ENCODE results near the gene TRAK1. TPM values are rescaled to one million over a fixed set of nuclear protein-coding genes. Genes with fewer than 3 reads are reported as not detected.

Gene TRAK1
- total RNA-seq, 4 donors from 2014 or later, result 14.3 to 37.5 (median 21.4) TPM

GRCh38 chr3:42225486-42226363 is 134.6 kb downstream of the TRAK1 start:
- H3K4me3 ChIP-seq, result no peak overlapping the region
- H3K27ac ChIP-seq, result peak overlapping the region in 1 of 2 donors; percentile 26
- H3K9me3 ChIP-seq, result no peaks in the 10 kb centered on the region
- DNase-seq, result no peak
- no peaks in the 10 kb centered on the region for H3K36me3 ChIP-seq
- intact Hi-C loops (cut with DNase I; ENCODE audit: low total_unique reads), result no loop called here
- TF ChIP-seq POLR2A (IDR thresholded peaks at IDR 0.05), result no peak
- TF ChIP-seq CTCF (IDR thresholded peaks at IDR 0.05), result no peak
- H3K4me1 ChIP-seq, result no peaks in the 10 kb centered on the region
- H3K27me3 ChIP-seq, result no peaks in the 10 kb centered on the region

DNA sequence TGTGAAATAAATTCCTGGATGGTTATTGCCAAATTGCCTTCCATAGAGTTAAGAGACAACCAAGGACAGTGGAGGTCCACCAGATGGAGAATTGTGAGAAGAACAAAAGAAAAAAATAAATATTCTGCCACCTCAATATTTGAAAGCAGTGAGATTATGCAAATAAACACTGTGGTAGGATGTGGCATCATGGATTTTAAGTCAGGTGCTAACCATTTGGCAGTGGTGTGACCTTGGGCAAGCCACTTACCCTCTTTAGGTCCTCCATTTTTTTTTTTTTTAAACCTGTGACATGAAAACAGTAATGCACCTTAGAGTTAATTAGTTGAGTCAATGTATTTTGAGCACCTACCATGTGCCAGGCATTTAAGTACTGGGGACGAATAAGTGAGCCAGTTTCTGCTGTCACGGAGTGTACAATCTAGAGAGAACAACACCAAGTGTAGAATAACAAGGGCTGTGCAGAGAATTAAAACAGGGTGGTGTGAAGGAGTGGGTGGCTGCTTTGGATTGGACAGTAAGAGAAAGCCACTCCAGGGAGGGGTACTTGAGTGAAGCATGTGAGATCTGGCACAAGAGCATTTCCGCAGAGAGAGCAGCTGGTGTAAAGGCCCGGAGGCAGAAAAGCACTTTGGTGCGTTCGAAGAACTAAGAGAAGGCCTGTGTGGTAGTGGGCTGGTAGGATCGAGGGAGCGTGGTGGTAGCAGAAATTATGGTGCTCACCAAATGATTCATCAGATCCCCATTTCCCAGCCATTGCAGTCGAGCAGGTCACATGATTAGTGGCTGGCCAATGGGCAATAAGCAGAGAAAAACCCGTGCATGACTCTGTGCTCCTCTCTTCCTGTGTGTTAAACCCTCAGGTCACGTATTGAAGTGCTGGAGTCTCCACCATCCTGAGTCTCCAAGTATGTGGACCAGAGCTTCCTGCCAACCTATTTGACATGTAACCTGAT is 135.6 kb downstream of the TRAK1 start:
- Histone ChIP-seq H3K4me3 (no peak overlapping the region), H3K4me1 (no peaks in the 10 kb centered on the region), H3K27me3 (no peaks in the 10 kb centered on the region), H3K9me3 (no peaks in the 10 kb centered on the region), H3K27ac (no peak overlapping the region), H3K36me3 (no peaks in the 10 kb centered on the region)
- DNase-seq, result no peak
- TF ChIP-seq CTCF (IDR thresholded peaks at IDR 0.05), result no peak
- no peak for TF ChIP-seq POLR2A (IDR thresholded peaks at IDR 0.05)
- intact Hi-C loops (cut with DNase I; ENCODE audit: low total_unique reads), result no loop called here

GRCh38 chr3:42228796-42229195 is 137.6 kb downstream of the TRAK1 start:
- no peak for TF ChIP-seq CTCF (IDR thresholded peaks at IDR 0.05)
- no peak for TF ChIP-seq POLR2A (IDR thresholded peaks at IDR 0.05)
- intact Hi-C loops (cut with DNase I; ENCODE audit: low total_unique reads), result no loop called here
- Histone ChIP-seq H3K36me3 (no peaks in the 10 kb centered on the region), H3K9me3 (no peaks in the 10 kb centered on the region), H3K4me3 (no peak overlapping the region), H3K27me3 (no peaks in the 10 kb centered on the region), H3K4me1 (no peaks in the 10 kb centered on the region), H3K27ac (no peak overlapping the region)
- no peak for DNase-seq

DNA sequence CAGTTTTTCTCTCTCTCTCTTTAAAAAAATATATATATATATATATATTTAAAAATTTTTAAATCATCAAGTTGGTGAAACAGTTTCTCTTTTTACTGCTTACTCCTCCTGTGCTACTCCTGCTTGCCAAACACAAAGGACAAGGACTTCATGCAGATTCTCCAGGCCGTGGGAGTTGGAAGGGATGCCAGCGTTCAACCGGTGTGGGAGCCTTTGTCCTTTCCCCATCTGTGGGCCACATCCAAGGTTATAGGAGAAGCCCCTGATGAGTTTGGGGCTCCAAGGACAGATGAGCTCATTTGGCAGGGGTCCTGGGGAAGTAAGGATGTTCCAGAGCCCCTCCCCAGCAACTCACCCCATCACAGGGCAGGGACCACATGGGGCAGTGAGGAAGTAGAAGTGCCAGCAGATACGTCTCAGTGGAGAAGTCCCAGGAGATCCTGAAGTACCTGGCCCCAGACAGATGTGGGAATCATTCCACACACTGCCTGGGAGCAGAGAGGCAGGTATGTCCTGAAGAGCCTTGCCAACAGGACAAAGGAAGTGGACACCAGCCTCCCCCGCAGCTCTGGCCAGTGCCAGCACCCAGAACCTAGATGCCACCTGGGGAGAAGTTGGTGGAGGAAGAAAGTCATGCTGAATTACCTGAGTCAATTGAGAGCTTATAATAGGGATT is 138.2 kb downstream of the TRAK1 start:
- intact Hi-C loops (cut with DNase I; ENCODE audit: low total_unique reads), result no loop called here
- TF ChIP-seq POLR2A (IDR thresholded peaks at IDR 0.05) (no peak), CTCF (IDR thresholded peaks at IDR 0.05) (no peak)
- H3K27me3 ChIP-seq, result no peaks in the 10 kb centered on the region
- DNase-seq, result no peak
- H3K4me3 ChIP-seq, result no peak overlapping the region
- no peaks in the 10 kb centered on the region for H3K36me3 ChIP-seq
- H3K4me1 ChIP-seq, result no peaks in the 10 kb centered on the region
- no peak overlapping the region for H3K27ac ChIP-seq
- no peaks in the 10 kb centered on the region for H3K9me3 ChIP-seq
